Mammary epithelial cell (primary cell): Measurements from ENCODE around the gene OR7G1.

Experiments
- EZH2 ChIP-seq: IDR thresholded peaks from 2 replicates; pipeline ENCODE4 v1.6.1; 2012; ENCODE audit warnings: low read length, inconsistent platforms, borderline replicate concordance
- TF ChIP-seq, protein P1 (sequence below), 2 donors: IDR thresholded peaks in 1 of 2; conservative IDR thresholded peaks in 1 of 2; 2 replicates each; pipeline ENCODE4 v1.5.1; 2011 to 2012; ENCODE audit warnings: inconsistent platforms in 2 of 2, low read length in 2 of 2, mild to moderate bottlenecking in 2 of 2, control low read depth in 1 of 2, low read depth in 1 of 2; ENCODE audit not compliant: insufficient read depth in 1 of 2; ENCODE audit errors: extremely low read depth in 1 of 2

DNA sequence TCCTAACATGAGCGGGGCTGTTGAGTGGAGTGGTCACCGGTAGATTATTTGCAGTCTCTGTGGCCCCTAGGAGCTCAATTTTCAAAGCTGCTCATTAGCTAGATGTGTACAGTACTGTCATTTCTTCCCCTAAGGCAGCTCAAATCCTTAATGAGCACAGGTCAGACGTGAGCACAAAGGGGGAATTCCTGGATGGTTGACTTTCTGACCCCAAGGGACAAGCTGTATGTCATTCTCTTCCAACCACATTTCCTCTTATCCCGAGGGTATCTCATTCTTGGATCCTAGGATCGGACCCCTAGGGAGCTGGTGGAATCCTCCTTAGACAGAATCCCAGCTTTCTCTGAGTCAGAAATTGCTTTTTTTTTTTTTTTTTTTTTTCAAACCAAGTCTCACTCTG is 16.9 kb upstream of the OR7G1 start:
- TF ChIP-seq, protein P1, sequence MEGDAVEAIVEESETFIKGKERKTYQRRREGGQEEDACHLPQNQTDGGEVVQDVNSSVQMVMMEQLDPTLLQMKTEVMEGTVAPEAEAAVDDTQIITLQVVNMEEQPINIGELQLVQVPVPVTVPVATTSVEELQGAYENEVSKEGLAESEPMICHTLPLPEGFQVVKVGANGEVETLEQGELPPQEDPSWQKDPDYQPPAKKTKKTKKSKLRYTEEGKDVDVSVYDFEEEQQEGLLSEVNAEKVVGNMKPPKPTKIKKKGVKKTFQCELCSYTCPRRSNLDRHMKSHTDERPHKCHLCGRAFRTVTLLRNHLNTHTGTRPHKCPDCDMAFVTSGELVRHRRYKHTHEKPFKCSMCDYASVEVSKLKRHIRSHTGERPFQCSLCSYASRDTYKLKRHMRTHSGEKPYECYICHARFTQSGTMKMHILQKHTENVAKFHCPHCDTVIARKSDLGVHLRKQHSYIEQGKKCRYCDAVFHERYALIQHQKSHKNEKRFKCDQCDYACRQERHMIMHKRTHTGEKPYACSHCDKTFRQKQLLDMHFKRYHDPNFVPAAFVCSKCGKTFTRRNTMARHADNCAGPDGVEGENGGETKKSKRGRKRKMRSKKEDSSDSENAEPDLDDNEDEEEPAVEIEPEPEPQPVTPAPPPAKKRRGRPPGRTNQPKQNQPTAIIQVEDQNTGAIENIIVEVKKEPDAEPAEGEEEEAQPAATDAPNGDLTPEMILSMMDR (conservative IDR thresholded peaks at IDR 0.05 in 1 of 2, IDR thresholded peaks at IDR 0.05 in 1 of 2; ENCODE audit: extremely low read depth in 1 of 2, insufficient read depth in 1 of 2, low read depth in 1 of 2, low read length in 2 of 2), result no peak
- TF ChIP-seq EZH2, result no peak
